ENCODE data around the gene UQCRH. TPM values are rescaled to one million over a fixed set of nuclear protein-coding genes. Genes with fewer than 3 reads are reported as not detected.

UQCRH gene
- 100 to 1,000 TPM; 202 to 421 (median 359) TPM for total RNA-seq

DNA sequence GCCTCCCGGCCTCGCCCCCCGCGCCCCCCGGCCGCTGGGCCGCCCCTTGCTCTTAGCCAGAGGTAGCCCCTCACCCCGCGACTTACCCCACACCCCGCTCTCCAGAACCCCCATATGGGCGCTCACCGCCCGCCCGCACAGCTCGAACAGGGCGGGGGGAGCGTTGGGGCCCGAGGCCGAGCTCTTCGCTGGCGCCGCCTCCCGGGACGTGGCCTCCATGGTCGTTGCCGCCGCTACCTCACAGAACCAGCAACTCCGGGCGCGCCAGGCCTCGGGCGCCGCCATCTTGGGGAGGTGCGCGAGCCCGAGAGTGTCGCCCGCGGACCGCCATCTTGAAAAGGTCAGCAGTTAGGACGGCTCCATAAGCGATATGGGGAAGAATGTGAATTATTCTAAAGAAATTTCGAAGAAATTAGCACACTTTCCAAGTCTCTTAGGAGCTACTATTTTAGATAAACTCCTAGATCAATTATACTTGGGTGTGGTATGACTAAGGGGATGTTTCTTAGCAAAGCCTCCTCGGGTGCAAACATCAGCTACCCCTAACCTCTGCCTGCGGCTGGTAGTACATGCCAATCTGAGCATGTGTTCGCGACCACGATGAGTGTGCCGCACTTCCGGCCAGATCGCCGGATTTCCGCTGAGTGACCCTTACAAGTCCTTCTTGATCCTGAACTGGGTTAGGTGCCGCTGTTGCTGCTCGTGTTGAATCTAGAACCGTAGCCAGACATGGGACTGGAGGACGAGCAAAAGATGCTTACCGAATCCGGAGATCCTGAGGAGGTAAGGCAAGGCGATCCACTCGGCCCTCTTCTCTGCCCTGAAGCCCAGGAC lies at the start of gene UQCRH, which contains the start of gene LRRC41:
UQCRH (plus strand) TSS at position 661 of the 834 bp plus-strand sequence; CDS start at position 730, 69 bp downstream.
LRRC41 (minus strand) TSS at position 579 of the 834 bp plus-strand sequence; CDS start at position 285, 294 bp downstream.
- Histone ChIP-seq H3K4me3 (peak within 1 kb of the TSS; percentile 67 to 90), H3K27me3 (no peaks in the 10 kb centered on the region), H3K36me3 (no peaks in the 10 kb centered on the region), H3K9me3 (no peaks in the 10 kb centered on the region), H3K27ac (peak within 1 kb of the TSS; percentile 89 to 99 (median 98)), H3K4me1 (peaks cover 0 to 79% (median 30%) of the 10 kb centered on the region in 3 donors)
- ATAC-seq = peak; percentile 95
- 0% methylated on average over 5 to 10 of the region's 61 CpGs for WGBS, 2 donors (ENCODE audit: low coverage in 1 of 2)
- peak; percentile 99 for TF ChIP-seq POLR2AphosphoS5 (IDR thresholded peaks at IDR 0.05)
- TF ChIP-seq POLR2A (IDR thresholded peaks at IDR 0.05) = peak; percentile 87 to 89
- no peak for TF ChIP-seq EP300 (IDR thresholded peaks at IDR 0.05)
- TF ChIP-seq, protein P1, sequence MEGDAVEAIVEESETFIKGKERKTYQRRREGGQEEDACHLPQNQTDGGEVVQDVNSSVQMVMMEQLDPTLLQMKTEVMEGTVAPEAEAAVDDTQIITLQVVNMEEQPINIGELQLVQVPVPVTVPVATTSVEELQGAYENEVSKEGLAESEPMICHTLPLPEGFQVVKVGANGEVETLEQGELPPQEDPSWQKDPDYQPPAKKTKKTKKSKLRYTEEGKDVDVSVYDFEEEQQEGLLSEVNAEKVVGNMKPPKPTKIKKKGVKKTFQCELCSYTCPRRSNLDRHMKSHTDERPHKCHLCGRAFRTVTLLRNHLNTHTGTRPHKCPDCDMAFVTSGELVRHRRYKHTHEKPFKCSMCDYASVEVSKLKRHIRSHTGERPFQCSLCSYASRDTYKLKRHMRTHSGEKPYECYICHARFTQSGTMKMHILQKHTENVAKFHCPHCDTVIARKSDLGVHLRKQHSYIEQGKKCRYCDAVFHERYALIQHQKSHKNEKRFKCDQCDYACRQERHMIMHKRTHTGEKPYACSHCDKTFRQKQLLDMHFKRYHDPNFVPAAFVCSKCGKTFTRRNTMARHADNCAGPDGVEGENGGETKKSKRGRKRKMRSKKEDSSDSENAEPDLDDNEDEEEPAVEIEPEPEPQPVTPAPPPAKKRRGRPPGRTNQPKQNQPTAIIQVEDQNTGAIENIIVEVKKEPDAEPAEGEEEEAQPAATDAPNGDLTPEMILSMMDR (IDR thresholded peaks at IDR 0.05) = no peak

DNA sequence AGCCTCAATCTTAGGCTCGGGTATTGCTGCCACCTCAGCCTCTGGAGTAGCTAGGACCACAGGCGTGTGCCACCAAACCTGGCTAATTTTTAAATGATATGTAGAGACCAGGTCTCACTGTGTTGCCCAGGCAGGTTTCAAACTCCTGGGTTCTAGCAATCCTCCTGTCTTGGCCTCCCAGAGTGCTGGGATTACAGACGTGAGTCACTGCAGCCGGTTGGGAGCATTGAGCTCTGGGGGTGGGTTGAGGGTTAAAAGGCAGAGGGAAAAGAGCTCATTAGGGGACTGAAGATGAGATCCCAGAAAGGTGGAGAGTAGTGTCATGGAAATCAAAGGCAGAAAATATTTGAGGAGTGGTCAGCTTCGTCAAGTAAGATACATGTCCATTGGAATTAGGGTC lies 48.8 kb upstream of the UQCRH start:
- Histone ChIP-seq H3K27ac (no peak overlapping the region), H3K36me3 (no peaks in the 10 kb centered on the region), H3K4me1 (no peaks in the 10 kb centered on the region), H3K9me3 (no peaks in the 10 kb centered on the region), H3K27me3 (no peaks in the 10 kb centered on the region), H3K4me3 (no peak overlapping the region)
- no peak for TF ChIP-seq POLR2A (IDR thresholded peaks at IDR 0.05)
- 79 to 100% methylated on average over 3 of the region's 5 CpGs for WGBS, 2 donors (ENCODE audit: low coverage in 1 of 2)
- ATAC-seq = no peak

DNA sequence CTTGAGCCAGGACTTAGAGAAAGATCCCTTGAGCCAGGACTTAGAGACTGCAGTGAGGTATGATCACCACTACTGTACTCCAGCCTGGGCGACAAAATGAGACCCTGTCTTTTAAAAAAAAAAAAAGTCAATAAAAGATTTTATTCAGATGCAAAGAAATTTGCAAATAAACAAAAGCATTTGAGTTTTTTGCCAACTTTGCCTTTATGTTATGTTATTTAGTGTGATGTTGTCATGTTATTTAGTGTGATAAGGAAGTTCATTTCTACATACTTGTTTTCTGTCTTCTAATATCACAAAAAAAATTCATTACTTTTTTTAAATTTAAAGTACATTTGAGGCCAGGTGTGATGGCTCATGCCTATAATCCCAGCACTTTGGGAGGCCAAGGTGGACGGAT lies 47.0 kb upstream of the UQCRH start:
- no peaks in the 10 kb centered on the region for H3K4me1 ChIP-seq
- no peaks in the 10 kb centered on the region for H3K36me3 ChIP-seq
- no peaks in the 10 kb centered on the region for H3K27me3 ChIP-seq
- no peak overlapping the region for H3K27ac ChIP-seq
- no peak overlapping the region for H3K4me3 ChIP-seq
- H3K9me3 ChIP-seq = no peaks in the 10 kb centered on the region
- 91% methylated on average over 2 of the region's 2 CpGs; no CpG with 5 or more reads in 1 of the 2 donors for WGBS, 2 donors (ENCODE audit: low coverage in 1 of 2)
- TF ChIP-seq POLR2A (IDR thresholded peaks at IDR 0.05) (no peak), EP300 (IDR thresholded peaks at IDR 0.05) (no peak), POLR2AphosphoS5 (IDR thresholded peaks at IDR 0.05) (no peak)
- TF ChIP-seq, protein P1 (IDR thresholded peaks at IDR 0.05) = no peak
- ATAC-seq = no peak

DNA sequence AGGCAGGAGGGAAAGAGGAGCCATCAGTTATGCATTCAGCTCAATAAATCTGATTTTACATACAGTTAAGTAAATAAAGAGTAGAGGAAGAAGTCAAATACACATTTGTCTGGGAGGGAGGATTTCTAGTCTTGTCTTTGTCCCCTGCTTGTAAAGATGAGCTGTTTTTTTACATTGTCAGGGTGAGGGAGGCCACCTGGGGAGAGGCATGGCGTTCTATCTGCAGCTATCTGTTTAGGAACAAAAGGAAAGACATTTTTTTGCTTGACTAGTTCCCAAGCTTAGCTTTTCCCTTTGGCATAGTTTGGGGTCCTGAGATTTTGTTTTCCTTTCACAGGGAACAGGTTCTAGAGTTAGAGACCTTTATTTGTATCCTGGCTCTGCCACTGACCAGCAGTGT lies 41.0 kb upstream of the UQCRH start:
- TF ChIP-seq, protein P1 (IDR thresholded peaks at IDR 0.05) = no peak
- TF ChIP-seq EP300 (IDR thresholded peaks at IDR 0.05) (no peak), POLR2A (IDR thresholded peaks at IDR 0.05) (no peak), POLR2AphosphoS5 (IDR thresholded peaks at IDR 0.05) (no peak)
- no peak for ATAC-seq
- no peaks in the 10 kb centered on the region for H3K4me1 ChIP-seq
- no peak overlapping the region for H3K27ac ChIP-seq
- no peak overlapping the region for H3K4me3 ChIP-seq
- H3K27me3 ChIP-seq = no peaks in the 10 kb centered on the region
- 80 to 100% methylated on average over 1 of the region's 1 CpG for WGBS, 2 donors (ENCODE audit: low coverage in 1 of 2)
- no peaks in the 10 kb centered on the region for H3K36me3 ChIP-seq
- H3K9me3 ChIP-seq = no peaks in the 10 kb centered on the region

DNA sequence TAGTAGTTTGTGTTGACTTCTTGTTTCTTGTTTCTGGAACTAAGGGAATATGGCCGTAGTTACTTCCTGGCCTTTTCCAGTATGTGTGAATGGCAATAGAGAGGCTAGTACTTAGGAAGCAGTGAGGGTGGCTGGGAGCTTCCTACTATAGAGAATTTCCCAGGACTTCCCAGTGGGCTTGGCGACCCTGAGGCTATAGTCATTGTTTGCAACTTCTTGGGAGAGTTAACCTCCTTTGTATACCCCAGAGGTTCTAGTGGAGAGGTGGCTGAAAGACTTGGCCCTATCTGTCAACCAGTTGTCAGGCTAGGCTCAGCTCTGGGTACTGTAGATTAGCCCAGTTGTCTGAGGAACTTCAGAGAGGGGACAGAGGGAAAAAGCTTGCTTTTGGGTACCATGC lies 40.4 kb upstream of the UQCRH start:
- H3K9me3 ChIP-seq = no peaks in the 10 kb centered on the region
- no peak overlapping the region for H3K4me3 ChIP-seq
- H3K4me1 ChIP-seq = no peaks in the 10 kb centered on the region
- no peaks in the 10 kb centered on the region for H3K36me3 ChIP-seq
- ATAC-seq = no peak
- 67 to 100% methylated on average over 1 to 2 of the region's 2 CpGs for WGBS, 2 donors (ENCODE audit: low coverage in 1 of 2)
- H3K27ac ChIP-seq = no peak overlapping the region
- TF ChIP-seq, protein P1 (IDR thresholded peaks at IDR 0.05) = no peak
- no peak for TF ChIP-seq POLR2A (IDR thresholded peaks at IDR 0.05)
- TF ChIP-seq EP300 (IDR thresholded peaks at IDR 0.05) = no peak
- no peaks in the 10 kb centered on the region for H3K27me3 ChIP-seq

Data from gastroesophageal sphincter (tissue), 4 donors.